Endodermal cell (in vitro differentiated cells): ENCODE measurements around the gene NBAS. TPM values are rescaled to one million over a fixed set of nuclear protein-coding genes. Genes with fewer than 3 reads are reported as not detected.
A peak's percentile ranks its signal among the peaks of the same experiment; 100 is the strongest.

Experiments used
- DNase-seq: peaks from one replicate; pipeline ENCODE4 v3.0.0-alpha.2; 2017
- H3K27ac ChIP-seq: 2 replicates; pipeline ENCODE4 v1.5.1; 2013; ENCODE audit warnings: mild to moderate bottlenecking, low read depth, low read length, moderate library complexity
- H3K27me3 ChIP-seq: 2 replicates; pipeline ENCODE4 v1.6.1; 2013; ENCODE audit warnings: mild to moderate bottlenecking, low read length, moderate library complexity; ENCODE audit not compliant: insufficient read depth, control insufficient read depth, poor library complexity, severe bottlenecking
- H3K36me3 ChIP-seq: 2 replicates; pipeline ENCODE4 v1.7.0; 2013; ENCODE audit warnings: mild to moderate bottlenecking, low read length, moderate library complexity; ENCODE audit not compliant: control insufficient read depth, insufficient read depth
- H3K4me1 ChIP-seq: one replicate; pipeline ENCODE4 v1.7.0; 2013; ENCODE audit warnings: low read length; ENCODE audit not compliant: control insufficient read depth, insufficient read depth
- H3K4me3 ChIP-seq: 2 replicates; pipeline ENCODE4 v1.5.1; 2013; ENCODE audit warnings: mild to moderate bottlenecking, low read length, moderate library complexity
- H3K9ac ChIP-seq: 2 replicates; pipeline ENCODE4 v1.6.1; 2013; ENCODE audit warnings: mild to moderate bottlenecking, low read length, moderate library complexity; ENCODE audit not compliant: poor library complexity, severe bottlenecking; ENCODE audit errors: extremely low read depth
- H3K9me3 ChIP-seq: 2 replicates; pipeline ENCODE4 v1.6.1; 2013; ENCODE audit warnings: mild to moderate bottlenecking, low read length, moderate library complexity; ENCODE audit not compliant: control insufficient read depth
- H3K27ac Mint-ChIP-seq: 2 replicates; pipeline ENCODE4 v1.8.0; 2020; ENCODE audit warnings: mixed read lengths
- H3K27me3 Mint-ChIP-seq: 2 replicates; pipeline ENCODE4 v1.8.0; 2021; ENCODE audit warnings: mild to moderate bottlenecking, mixed read lengths; ENCODE audit not compliant: insufficient read depth
- H3K36me3 Mint-ChIP-seq: 2 replicates; pipeline ENCODE4 v1.8.0; 2020; ENCODE audit warnings: low read depth, mixed read lengths
- H3K4me1 Mint-ChIP-seq: 2 replicates; pipeline ENCODE4 v1.8.0; 2020; ENCODE audit warnings: mixed read lengths
- H3K4me3 Mint-ChIP-seq: 2 replicates; pipeline ENCODE4 v1.8.0; 2020; ENCODE audit warnings: mild to moderate bottlenecking, moderate library complexity, mixed read lengths
- H3K9me3 Mint-ChIP-seq: 2 replicates; pipeline ENCODE4 v1.8.0; 2020; ENCODE audit warnings: mild to moderate bottlenecking, mixed read lengths
- WGBS, 2 experiments: methylation state at CpG; one replicate each; pipeline versions ENCODE4 v1.1.5 to v1.1.7; 2013; ENCODE audit warnings: missing lambda C conversion rate in 2 of 2, mixed read lengths in 1 of 2; ENCODE audit not compliant: insufficient coverage in 1 of 2, insufficient read length in 1 of 2; 5-methylcytosine and 5-hydroxymethylcytosine counted together
- total RNA-seq, 2 donors: library from RNA; stranded (reverse); fragmentation: NEBNext Ultra II Directional in 1 of 2; extraction: Animal tissue kit (Norgen Biotek cat#: 25700) in 1 of 2; gene quantifications; 2 replicates in 1 of 2; 3 replicates in 1 of 2; pipeline ENCODE4 v1.2.1, GENCODE V29; 2021
- TF ChIP-seq, protein P1 (sequence below): fragments of 200-600 bp; sonication (generic); conservative IDR thresholded peaks from 2 replicates; pipeline ENCODE4 v1.5.0; 2021; ENCODE audit warnings: antibody characterized with exemption, mild to moderate bottlenecking

Gene NBAS
- total RNA-seq, 2 donors from 2014 or later, result 47.4 to 54.7 TPM

GRCh38 chr2:15391751-15392150, 169.4 kb downstream of the NBAS start:
- H3K9me3 ChIP-seq, result no peaks in the 10 kb centered on the region
- Mint-ChIP-seq H3K9me3 (no peaks in the 10 kb centered on the region), H3K27me3 (no peaks in the 10 kb centered on the region), H3K4me1 (peaks cover 6% of the 10 kb centered on the region), H3K36me3 (peaks cover 2% of the 10 kb centered on the region), H3K27ac (no peak overlapping the region), H3K4me3 (no peak overlapping the region)
- no peaks in the 10 kb centered on the region for H3K36me3 ChIP-seq
- TF ChIP-seq, protein P1, sequence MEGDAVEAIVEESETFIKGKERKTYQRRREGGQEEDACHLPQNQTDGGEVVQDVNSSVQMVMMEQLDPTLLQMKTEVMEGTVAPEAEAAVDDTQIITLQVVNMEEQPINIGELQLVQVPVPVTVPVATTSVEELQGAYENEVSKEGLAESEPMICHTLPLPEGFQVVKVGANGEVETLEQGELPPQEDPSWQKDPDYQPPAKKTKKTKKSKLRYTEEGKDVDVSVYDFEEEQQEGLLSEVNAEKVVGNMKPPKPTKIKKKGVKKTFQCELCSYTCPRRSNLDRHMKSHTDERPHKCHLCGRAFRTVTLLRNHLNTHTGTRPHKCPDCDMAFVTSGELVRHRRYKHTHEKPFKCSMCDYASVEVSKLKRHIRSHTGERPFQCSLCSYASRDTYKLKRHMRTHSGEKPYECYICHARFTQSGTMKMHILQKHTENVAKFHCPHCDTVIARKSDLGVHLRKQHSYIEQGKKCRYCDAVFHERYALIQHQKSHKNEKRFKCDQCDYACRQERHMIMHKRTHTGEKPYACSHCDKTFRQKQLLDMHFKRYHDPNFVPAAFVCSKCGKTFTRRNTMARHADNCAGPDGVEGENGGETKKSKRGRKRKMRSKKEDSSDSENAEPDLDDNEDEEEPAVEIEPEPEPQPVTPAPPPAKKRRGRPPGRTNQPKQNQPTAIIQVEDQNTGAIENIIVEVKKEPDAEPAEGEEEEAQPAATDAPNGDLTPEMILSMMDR, result no peak
- WGBS, 2 experiments, result 80 to 100% methylated on average over 1 of the region's 1 CpG
- no peak overlapping the region for H3K27ac ChIP-seq
- H3K9ac ChIP-seq, result no peak overlapping the region
- no peaks in the 10 kb centered on the region for H3K4me1 ChIP-seq
- no peaks in the 10 kb centered on the region for H3K27me3 ChIP-seq
- no peak for DNase-seq
- H3K4me3 ChIP-seq, result no peak overlapping the region

DNA sequence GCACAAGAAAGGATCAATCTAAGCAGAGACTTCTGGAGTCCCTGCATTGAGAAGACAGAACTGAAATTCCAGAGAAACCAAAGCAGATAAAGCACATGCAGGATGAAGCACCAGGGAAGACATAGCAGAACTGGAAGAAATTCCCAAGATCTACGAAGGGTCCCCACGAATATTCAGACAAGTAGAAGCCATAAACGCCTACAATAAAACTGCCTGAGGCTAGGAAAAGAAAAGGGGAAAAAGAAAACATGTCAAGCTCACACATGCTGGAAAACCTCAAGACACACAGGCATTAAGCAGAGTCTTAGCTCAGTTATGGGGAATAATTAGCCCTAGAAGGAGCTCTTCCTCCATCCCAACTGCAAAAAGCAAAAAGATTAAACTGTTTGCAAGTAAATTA, 171.2 kb downstream of the NBAS start:
- no peaks in the 10 kb centered on the region for H3K9me3 Mint-ChIP-seq
- H3K4me1 ChIP-seq, result no peaks in the 10 kb centered on the region
- no peaks in the 10 kb centered on the region for H3K36me3 ChIP-seq
- no peak overlapping the region for H3K9ac ChIP-seq
- no peak overlapping the region for H3K4me3 Mint-ChIP-seq
- TF ChIP-seq, protein P1, result no peak
- H3K27ac ChIP-seq, result no peak overlapping the region
- no peak for DNase-seq
- peaks cover 6% of the 10 kb centered on the region for H3K4me1 Mint-ChIP-seq
- H3K4me3 ChIP-seq, result no peak overlapping the region
- H3K27me3 Mint-ChIP-seq, result no peaks in the 10 kb centered on the region
- 88 to 93% methylated on average over 3 of the region's 3 CpGs for WGBS, 2 experiments
- no peaks in the 10 kb centered on the region for H3K27me3 ChIP-seq
- H3K27ac Mint-ChIP-seq, result peak overlapping the region; percentile 19
- H3K9me3 ChIP-seq, result no peaks in the 10 kb centered on the region
- H3K36me3 Mint-ChIP-seq, result peaks cover 2% of the 10 kb centered on the region

DNA sequence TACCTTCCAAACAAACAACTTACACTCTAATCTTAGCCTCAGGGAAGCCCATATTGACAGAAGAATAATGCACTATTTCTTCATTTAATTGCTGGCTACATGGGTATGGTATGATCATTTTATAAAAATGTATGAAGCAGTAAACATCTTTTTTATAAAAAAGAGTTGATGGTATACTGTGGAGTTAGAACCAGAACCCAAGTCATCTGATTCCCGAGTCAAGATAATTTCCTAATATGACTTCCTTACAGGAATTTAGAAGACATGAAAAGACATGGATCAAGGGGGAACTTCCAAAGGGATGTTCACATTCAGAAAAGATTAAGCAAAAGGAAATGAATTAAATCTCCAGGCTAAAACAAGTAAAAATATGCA, 171.8 kb downstream of the NBAS start:
- H3K4me3 ChIP-seq, result no peak overlapping the region
- Mint-ChIP-seq H3K9me3 (no peaks in the 10 kb centered on the region), H3K36me3 (peaks cover 2% of the 10 kb centered on the region), H3K4me3 (no peak overlapping the region), H3K4me1 (peaks cover 6% of the 10 kb centered on the region), H3K27me3 (no peaks in the 10 kb centered on the region), H3K27ac (no peak overlapping the region)
- H3K4me1 ChIP-seq, result no peaks in the 10 kb centered on the region
- no peak for DNase-seq
- H3K27me3 ChIP-seq, result no peaks in the 10 kb centered on the region
- 88% methylated on average over 1 of the region's 1 CpG; no CpG with 5 or more reads in 1 of the 2 experiments for WGBS, 2 experiments
- no peak overlapping the region for H3K9ac ChIP-seq
- H3K36me3 ChIP-seq, result no peaks in the 10 kb centered on the region
- no peak overlapping the region for H3K27ac ChIP-seq
- TF ChIP-seq, protein P1, result no peak
- H3K9me3 ChIP-seq, result no peaks in the 10 kb centered on the region
